ENCODE data around the gene MARF1.
"Not testable (repeated sequence)": the region's sequence is repeated elsewhere in the genome, so short reads cannot be mapped to it uniquely, and the experiment has no call there.

MARF1 gene

GRCh38 chr16:15643048-15643945, at the start of gene MARF1:
TSS of gene MARF1 (minus strand) at chr16:15643154. CDS start at chr16:15639233, 3,921 bp downstream.
- DNase-seq (ENCODE audit: low spot score): peak; percentile 39

- not testable (repeated sequence) for DNase-seq (ENCODE audit: low spot score)
Observed at GRCh38 chr16:15692508-15692907, 49.6 kb upstream of the MARF1 start.

GRCh38 chr16:15691046-15691445, 48.1 kb upstream of the MARF1 start:
- no peak for DNase-seq (ENCODE audit: low spot score)

GRCh38 chr16:15690296-15690695, 47.3 kb upstream of the MARF1 start:
- DNase-seq (ENCODE audit: low spot score): no peak

- DNase-seq (ENCODE audit: low spot score): no peak
Observed at GRCh38 chr16:15689290-15689689, 46.3 kb upstream of the MARF1 start.

GRCh38 chr16:15686287-15686686, 43.3 kb upstream of the MARF1 start:
- DNase-seq (ENCODE audit: low spot score): no peak

- DNase-seq (ENCODE audit: low spot score): peak; percentile 35
Observed at GRCh38 chr16:15682105-15682570, 39.2 kb upstream of the MARF1 start.

GRCh38 chr16:15677447-15677846, 34.5 kb upstream of the MARF1 start:
- no peak for DNase-seq (ENCODE audit: low spot score)

GRCh38 chr16:15676506-15676905, 33.6 kb upstream of the MARF1 start:
- no peak for DNase-seq (ENCODE audit: low spot score)

GRCh38 chr16:15674571-15674970, 31.6 kb upstream of the MARF1 start:
- no peak for DNase-seq (ENCODE audit: low spot score)

- peak; percentile 72 for DNase-seq (ENCODE audit: low spot score)
Observed at GRCh38 chr16:15672514-15673167, 29.7 kb upstream of the MARF1 start.

GRCh38 chr16:15672127-15672513, 29.2 kb upstream of the MARF1 start:
- DNase-seq (ENCODE audit: low spot score): not testable (repeated sequence)

GRCh38 chr16:15671530-15672117, 28.7 kb upstream of the MARF1 start:
- DNase-seq (ENCODE audit: low spot score): no peak

- no peak for DNase-seq (ENCODE audit: low spot score)
Observed at GRCh38 chr16:15667091-15667742, 24.3 kb upstream of the MARF1 start.

GRCh38 chr16:15665107-15665506, 22.2 kb upstream of the MARF1 start:
- no peak for DNase-seq (ENCODE audit: low spot score)

- no peak for DNase-seq (ENCODE audit: low spot score)
Observed at GRCh38 chr16:15660203-15660601, 17.2 kb upstream of the MARF1 start.

- DNase-seq (ENCODE audit: low spot score): no peak
Observed at GRCh38 chr16:15658556-15658955, 15.6 kb upstream of the MARF1 start.

- no peak for DNase-seq (ENCODE audit: low spot score)
Observed at GRCh38 chr16:15658149-15658548, 15.2 kb upstream of the MARF1 start.

GRCh38 chr16:15655561-15655960, 12.6 kb upstream of the MARF1 start:
- not testable (repeated sequence) for DNase-seq (ENCODE audit: low spot score)

GRCh38 chr16:15654591-15654990, 11.6 kb upstream of the MARF1 start:
- no peak for DNase-seq (ENCODE audit: low spot score)

GRCh38 chr16:15653227-15653626, 10.3 kb upstream of the MARF1 start:
- no peak for DNase-seq (ENCODE audit: low spot score)

- no peak for DNase-seq (ENCODE audit: low spot score)
Observed at GRCh38 chr16:15652293-15653001, 9.5 kb upstream of the MARF1 start.
